Measurements from ENCODE around the gene SCLY. TPM values are rescaled to one million over a fixed set of nuclear protein-coding genes. Genes with fewer than 3 reads are reported as not detected.

SCLY gene
- total RNA-seq, 1 experiment from 2014 or later, result 21.7 TPM

- H3K4me1 Mint-ChIP-seq (ENCODE audit: low read depth, unreplicated experiment), result no peaks in the 10 kb centered on the region
- Histone ChIP-seq H3K4me3 (ENCODE audit: low read depth, low read length) (no peak overlapping the region), H3K27me3 (replicated peaks; ENCODE audit: control insufficient read depth, insufficient read depth, low read length) (no peaks in the 10 kb centered on the region), H3K4me1 (no peaks in the 10 kb centered on the region), H3K36me3 (ENCODE audit: control insufficient read depth, insufficient read depth, low read length) (peaks cover 2% of the 10 kb centered on the region), H3K9me3 (no peaks in the 10 kb centered on the region)
- H3K36me3 Mint-ChIP-seq (ENCODE audit: insufficient read depth, unreplicated experiment), result peaks cover 36% of the 10 kb centered on the region
- ChIA-PET CTCF (no interaction called here), POLR2A (no interaction called here)
- H3K4me3 Mint-ChIP-seq (ENCODE audit: unreplicated experiment), result no peak overlapping the region
- intact Hi-C loops (cut with micrococcal nuclease; ENCODE audit: unreplicated experiment), result no loop called here
- H3K9me3 Mint-ChIP-seq (ENCODE audit: unreplicated experiment), result peaks cover 13% of the 10 kb centered on the region
- no peak for DNase-seq
- BruUV-seq (replicated peaks), result no TSS peak
- no peaks in the 10 kb centered on the region for H3K27me3 Mint-ChIP-seq (ENCODE audit: insufficient read depth, unreplicated experiment)
- no peak overlapping the region for H3K27ac Mint-ChIP-seq (ENCODE audit: unreplicated experiment)
- TF ChIP-seq CTCF (IDR thresholded peaks at IDR 0.05; ENCODE audit: insufficient read depth in 1 of 2, low read depth in 1 of 2, low read length in 1 of 2, severe bottlenecking in 1 of 2, unreplicated experiment in 1 of 2), result no peak
Measured at GRCh38 chr2:238081150-238081549, 20.3 kb downstream of the SCLY start.

- Mint-ChIP-seq H3K27me3 (ENCODE audit: insufficient read depth, unreplicated experiment) (no peaks in the 10 kb centered on the region), H3K36me3 (ENCODE audit: insufficient read depth, unreplicated experiment) (peaks cover 32% of the 10 kb centered on the region), H3K4me3 (ENCODE audit: unreplicated experiment) (no peak overlapping the region), H3K9me3 (ENCODE audit: unreplicated experiment) (peaks cover 13% of the 10 kb centered on the region), H3K27ac (ENCODE audit: unreplicated experiment) (no peak overlapping the region), H3K4me1 (ENCODE audit: low read depth, unreplicated experiment) (no peaks in the 10 kb centered on the region)
- BruUV-seq (replicated peaks), result no TSS peak
- intact Hi-C loops (cut with micrococcal nuclease; ENCODE audit: unreplicated experiment), result no loop called here
- ChIA-PET CTCF (no interaction called here), POLR2A (no interaction called here)
- Histone ChIP-seq H3K36me3 (ENCODE audit: control insufficient read depth, insufficient read depth, low read length) (peaks cover 2% of the 10 kb centered on the region), H3K4me1 (no peaks in the 10 kb centered on the region), H3K9me3 (no peaks in the 10 kb centered on the region), H3K27me3 (replicated peaks; ENCODE audit: control insufficient read depth, insufficient read depth, low read length) (no peaks in the 10 kb centered on the region), H3K4me3 (ENCODE audit: low read depth, low read length) (no peak overlapping the region)
- TF ChIP-seq CTCF (IDR thresholded peaks at IDR 0.05; ENCODE audit: insufficient read depth in 1 of 2, low read depth in 1 of 2, low read length in 1 of 2, severe bottlenecking in 1 of 2, unreplicated experiment in 1 of 2), result no peak
- no peak for DNase-seq
Measured at GRCh38 chr2:238081561-238081960, 20.8 kb downstream of the SCLY start.

- no peak for DNase-seq
- H3K4me1 Mint-ChIP-seq (ENCODE audit: low read depth, unreplicated experiment), result no peaks in the 10 kb centered on the region
- no peaks in the 10 kb centered on the region for H3K4me1 ChIP-seq
- H3K4me3 Mint-ChIP-seq (ENCODE audit: unreplicated experiment), result no peak overlapping the region
- TF ChIP-seq CTCF (IDR thresholded peaks at IDR 0.05; ENCODE audit: insufficient read depth in 1 of 2, low read depth in 1 of 2, low read length in 1 of 2, severe bottlenecking in 1 of 2, unreplicated experiment in 1 of 2), result no peak
- ChIA-PET CTCF (no interaction called here), POLR2A (no interaction called here)
- no peak overlapping the region for H3K4me3 ChIP-seq (ENCODE audit: low read depth, low read length)
- peaks cover 26% of the 10 kb centered on the region for H3K36me3 Mint-ChIP-seq (ENCODE audit: insufficient read depth, unreplicated experiment)
- H3K27ac Mint-ChIP-seq (ENCODE audit: unreplicated experiment), result no peak overlapping the region
- no peaks in the 10 kb centered on the region for H3K27me3 Mint-ChIP-seq (ENCODE audit: insufficient read depth, unreplicated experiment)
- H3K9me3 Mint-ChIP-seq (ENCODE audit: unreplicated experiment), result peaks cover 13% of the 10 kb centered on the region
- no peaks in the 10 kb centered on the region for H3K9me3 ChIP-seq
- H3K27me3 ChIP-seq (replicated peaks; ENCODE audit: control insufficient read depth, insufficient read depth, low read length), result no peaks in the 10 kb centered on the region
- no TSS peak for BruUV-seq (replicated peaks)
- intact Hi-C loops (cut with micrococcal nuclease; ENCODE audit: unreplicated experiment), result no loop called here
- peaks cover 2% of the 10 kb centered on the region for H3K36me3 ChIP-seq (ENCODE audit: control insufficient read depth, insufficient read depth, low read length)
Measured at GRCh38 chr2:238082151-238082550, 21.4 kb downstream of the SCLY start.

All from Caco-2 (cell line).